Measurements from ENCODE around the gene CRMP1. TPM values are rescaled to one million over a fixed set of nuclear protein-coding genes. Genes with fewer than 3 reads are reported as not detected.

The CRMP1 gene
- total RNA-seq, 4 donors from 2014 or later: 0.39 to 0.66 TPM; not detected in 2

DNA sequence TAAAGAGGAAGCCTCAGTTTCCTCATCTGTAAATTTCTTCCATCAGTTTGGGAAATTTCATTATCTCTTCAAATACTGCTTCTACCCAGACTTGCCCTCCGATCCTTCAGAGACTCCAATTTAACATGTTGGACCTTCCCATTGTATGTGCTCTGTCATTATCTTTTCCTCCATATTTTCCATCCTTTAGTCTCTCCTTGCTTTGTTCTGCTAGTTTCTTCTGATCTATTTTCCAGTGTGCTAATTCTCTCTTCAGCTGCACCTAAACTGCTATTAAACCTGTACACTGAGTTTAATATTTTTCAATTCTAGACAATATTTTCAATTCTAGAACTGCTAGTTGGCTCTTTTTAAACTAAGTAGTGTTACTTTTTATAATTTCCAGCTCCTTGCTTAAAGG lies 116.4 kb downstream of the CRMP1 start:
- no peak for TF ChIP-seq POLR2A (IDR thresholded peaks at IDR 0.05)
- TF ChIP-seq, protein P1, sequence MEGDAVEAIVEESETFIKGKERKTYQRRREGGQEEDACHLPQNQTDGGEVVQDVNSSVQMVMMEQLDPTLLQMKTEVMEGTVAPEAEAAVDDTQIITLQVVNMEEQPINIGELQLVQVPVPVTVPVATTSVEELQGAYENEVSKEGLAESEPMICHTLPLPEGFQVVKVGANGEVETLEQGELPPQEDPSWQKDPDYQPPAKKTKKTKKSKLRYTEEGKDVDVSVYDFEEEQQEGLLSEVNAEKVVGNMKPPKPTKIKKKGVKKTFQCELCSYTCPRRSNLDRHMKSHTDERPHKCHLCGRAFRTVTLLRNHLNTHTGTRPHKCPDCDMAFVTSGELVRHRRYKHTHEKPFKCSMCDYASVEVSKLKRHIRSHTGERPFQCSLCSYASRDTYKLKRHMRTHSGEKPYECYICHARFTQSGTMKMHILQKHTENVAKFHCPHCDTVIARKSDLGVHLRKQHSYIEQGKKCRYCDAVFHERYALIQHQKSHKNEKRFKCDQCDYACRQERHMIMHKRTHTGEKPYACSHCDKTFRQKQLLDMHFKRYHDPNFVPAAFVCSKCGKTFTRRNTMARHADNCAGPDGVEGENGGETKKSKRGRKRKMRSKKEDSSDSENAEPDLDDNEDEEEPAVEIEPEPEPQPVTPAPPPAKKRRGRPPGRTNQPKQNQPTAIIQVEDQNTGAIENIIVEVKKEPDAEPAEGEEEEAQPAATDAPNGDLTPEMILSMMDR (IDR thresholded peaks at IDR 0.05 in 4 of 5, conservative IDR thresholded peaks at IDR 0.05 in 1 of 5): no peak
- Histone ChIP-seq H3K4me1 (peaks cover 0 to 6% of the 10 kb centered on the region in 2 donors), H3K9me3 (no peaks in the 10 kb centered on the region), H3K27me3 (no peaks in the 10 kb centered on the region), H3K36me3 (no peaks in the 10 kb centered on the region), H3K4me3 (no peak overlapping the region), H3K27ac (no peak overlapping the region)
- no peak for DNase-seq
- ATAC-seq: no peak
- intact Hi-C loops (cut with DNase I; ENCODE audit: low total_unique reads) (no loop called here), in situ Hi-C loops (cut with MboI; ENCODE audit: low sequenced_read_pairs in 4 of 4) (no loop called here)

DNA sequence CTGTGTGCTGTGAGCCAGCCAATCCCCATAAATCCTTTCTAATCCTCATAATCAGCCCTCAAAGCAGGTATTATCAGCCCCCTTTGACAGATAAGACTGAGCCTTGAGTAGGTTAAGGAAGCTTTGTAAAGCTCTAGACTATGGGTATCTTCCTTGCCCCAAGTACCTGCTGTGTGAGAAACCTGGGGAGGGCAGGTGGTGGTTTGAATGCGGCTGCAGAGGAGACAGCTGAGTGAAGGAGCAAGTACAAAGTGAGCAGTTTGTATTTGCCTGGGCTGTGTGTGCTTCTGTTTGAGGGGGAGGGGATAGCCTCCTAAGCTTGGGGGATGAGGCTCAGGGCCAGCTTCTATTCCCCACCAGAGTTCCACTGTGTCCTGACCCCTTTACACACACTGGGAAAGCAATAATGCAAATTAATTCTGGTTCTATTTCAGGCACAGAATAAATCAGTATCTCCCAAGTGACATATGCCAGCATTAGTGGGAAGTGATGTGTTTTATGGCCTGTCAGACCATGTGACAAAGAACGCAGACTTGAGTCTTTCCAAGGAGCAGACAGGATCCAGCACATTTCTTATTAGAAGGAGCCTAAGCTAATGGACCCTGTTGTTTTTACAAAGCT lies 118.4 kb downstream of the CRMP1 start:
- ATAC-seq (no peak), DNase-seq (no peak)
- no peaks in the 10 kb centered on the region for H3K9me3 ChIP-seq
- H3K36me3 ChIP-seq: no peaks in the 10 kb centered on the region
- intact Hi-C loops (cut with DNase I; ENCODE audit: low total_unique reads): no loop called here
- no peak for TF ChIP-seq POLR2A (IDR thresholded peaks at IDR 0.05)
- TF ChIP-seq, protein P1 (IDR thresholded peaks at IDR 0.05 in 4 of 5, conservative IDR thresholded peaks at IDR 0.05 in 1 of 5): no peak
- H3K4me3 ChIP-seq: no peak overlapping the region
- peaks cover 0 to 6% of the 10 kb centered on the region in 2 donors for H3K4me1 ChIP-seq
- H3K27ac ChIP-seq: no peak overlapping the region
- in situ Hi-C loops (cut with MboI; ENCODE audit: low sequenced_read_pairs in 4 of 4): no loop called here
- no peaks in the 10 kb centered on the region for H3K27me3 ChIP-seq

DNA sequence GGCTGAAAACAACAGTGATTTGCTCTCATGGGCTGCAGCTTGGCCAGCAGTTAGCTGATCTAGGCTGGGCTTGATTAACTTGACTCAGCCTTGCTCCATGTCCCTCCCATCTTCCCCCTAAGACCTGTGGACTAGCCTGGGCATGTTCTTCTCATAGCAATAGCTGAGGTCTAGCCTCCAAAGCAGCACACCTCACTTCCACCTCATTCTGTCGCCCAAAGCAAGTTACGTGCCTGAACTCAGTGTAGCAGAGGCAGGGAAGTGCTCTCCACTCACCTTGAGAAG lies 119.7 kb downstream of the CRMP1 start:
- TF ChIP-seq, protein P1 (IDR thresholded peaks at IDR 0.05 in 4 of 5, conservative IDR thresholded peaks at IDR 0.05 in 1 of 5): no peak
- TF ChIP-seq POLR2A (IDR thresholded peaks at IDR 0.05): no peak
- intact Hi-C loops (cut with DNase I; ENCODE audit: low total_unique reads): no loop called here

DNA sequence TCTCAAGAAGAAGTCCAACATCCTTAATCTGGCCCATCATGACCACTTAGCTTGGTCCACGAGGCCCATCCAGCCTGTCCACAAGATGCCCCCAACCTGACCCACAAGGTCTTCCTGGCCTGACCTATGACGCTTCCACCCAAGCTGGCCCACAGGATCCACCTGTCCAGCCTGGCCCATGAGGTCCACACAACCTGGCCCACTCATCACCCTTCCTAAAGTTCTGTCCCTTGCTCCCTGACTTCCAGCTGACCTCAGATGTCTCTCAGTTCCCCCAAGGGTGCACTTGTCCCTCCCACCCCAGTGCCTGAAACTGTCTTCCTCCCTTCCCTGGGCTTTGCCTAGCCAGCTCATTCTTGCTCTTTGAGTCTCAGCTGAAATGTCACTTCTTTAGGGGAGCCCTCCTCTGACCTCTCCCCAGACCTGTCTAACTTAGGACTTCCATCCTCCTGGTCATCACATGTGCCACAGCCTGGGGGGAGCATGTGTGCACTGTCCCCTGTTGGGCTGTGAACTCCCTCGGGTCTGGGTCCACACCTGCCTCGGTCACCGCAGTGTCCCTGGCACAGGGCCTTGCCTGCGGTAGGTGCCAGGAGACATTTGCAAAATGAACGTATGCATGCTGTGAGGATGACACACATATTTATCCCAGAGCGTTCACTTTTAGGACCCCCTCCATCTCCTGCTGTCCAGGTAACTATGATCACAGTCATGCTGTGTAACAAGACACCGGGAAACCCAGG lies 120.2 kb downstream of the CRMP1 start:
- in situ Hi-C loops (cut with MboI; ENCODE audit: low sequenced_read_pairs in 4 of 4) (no loop called here), intact Hi-C loops (cut with DNase I; ENCODE audit: low total_unique reads) (no loop called here)
- no peak overlapping the region for H3K27ac ChIP-seq
- no peak for DNase-seq
- H3K4me3 ChIP-seq: no peak overlapping the region
- no peaks in the 10 kb centered on the region for H3K9me3 ChIP-seq
- H3K27me3 ChIP-seq: no peaks in the 10 kb centered on the region
- H3K4me1 ChIP-seq: peaks cover 0 to 6% of the 10 kb centered on the region in 2 donors
- H3K36me3 ChIP-seq: no peaks in the 10 kb centered on the region
- TF ChIP-seq, protein P1 (IDR thresholded peaks at IDR 0.05 in 4 of 5, conservative IDR thresholded peaks at IDR 0.05 in 1 of 5): no peak
- TF ChIP-seq POLR2A (IDR thresholded peaks at IDR 0.05): no peak
- ATAC-seq: no peak

More for the DNA sequence above, 119.7 kb downstream of the CRMP1 start:
- no peak for DNase-seq
- in situ Hi-C loops (cut with MboI; ENCODE audit: low sequenced_read_pairs in 4 of 4): no loop called here
- H3K4me3 ChIP-seq: no peak overlapping the region
- no peak overlapping the region for H3K27ac ChIP-seq
- no peaks in the 10 kb centered on the region for H3K36me3 ChIP-seq
- H3K4me1 ChIP-seq: peaks cover 0 to 6% of the 10 kb centered on the region in 2 donors
- H3K27me3 ChIP-seq: no peaks in the 10 kb centered on the region
- no peaks in the 10 kb centered on the region for H3K9me3 ChIP-seq
- ATAC-seq: no peak

MicroRNA genes within 50 kb of the gene (microRNA counts, 767-probe panel; counts per million panel counts)
- microRNA hsa-miR-378d: 356 to 448 counts per million in 2 donors

Small RNAs within 50 kb of the gene (microRNA-seq; reads per million reads assigned to microRNA genes)
- gene MIR378D1 (ENCODE audit: borderline replicate concordance in 2 of 2): 21.3 to 28.2 reads per million in 2 donors

Other genes with a start within 250 kb of the CRMP1 start
- 1 to 10 TPM in 3 of 4 donors, under 1 TPM in 1; 0.62 to 1.7 (median 1.5) TPM for gene EVC2, start 184.5 kb downstream of the CRMP1 start, total RNA-seq
- gene EVC, start 181.9 kb downstream of the CRMP1 start, total RNA-seq: 1 to 10 TPM; 1.5 to 9.8 (median 2.0) TPM
- gene C4orf50, start 125.3 kb upstream of the CRMP1 start, total RNA-seq: under 1 TPM in 1 of 4 donors, not detected in 3; 0.03 TPM

Data from gastrocnemius medialis (tissue), 4 donors.